Retinal pigment epithelial cell (primary cell): ENCODE measurements around the gene TMEM62.
A peak's percentile ranks its signal among the peaks of the same experiment; 100 is the strongest.

Experiments used
- DNase-seq: peaks from one replicate; pipeline ENCODE4 v3.0.0-alpha.2; 2010; ENCODE audit warnings: low read depth
- H3K4me3 ChIP-seq: 2 replicates; pipeline ENCODE4 v1.5.1; 2011; ENCODE audit warnings: mild to moderate bottlenecking, low read length, control low read depth, moderate library complexity
- CTCF ChIP-seq: conservative IDR thresholded peaks from 2 replicates; pipeline ENCODE4 v1.5.1; 2011; ENCODE audit warnings: low read depth, low read length, control low read depth, inconsistent platforms

TMEM62 gene

GRCh38 chr15:43095708-43096347 lies 37.6 kb upstream of the TMEM62 start:
- no peak for DNase-seq
- no peak for TF ChIP-seq CTCF
- H3K4me3 ChIP-seq = no peak overlapping the region

GRCh38 chr15:43096411-43096810 lies 37.0 kb upstream of the TMEM62 start:
- TF ChIP-seq CTCF = no peak
- no peak for DNase-seq
- H3K4me3 ChIP-seq = no peak overlapping the region

GRCh38 chr15:43099105-43099845 lies 34.1 kb upstream of the TMEM62 start:
- H3K4me3 ChIP-seq = no peak overlapping the region
- TF ChIP-seq CTCF = no peak

GRCh38 chr15:43100971-43101370 lies 32.4 kb upstream of the TMEM62 start:
- TF ChIP-seq CTCF = no peak
- H3K4me3 ChIP-seq = no peak overlapping the region
- DNase-seq = no peak

More at GRCh38 chr15:43099105-43099845, 34.1 kb upstream of the TMEM62 start:
- no peak for DNase-seq

- DNase-seq = no peak
- no peak overlapping the region for H3K4me3 ChIP-seq
- TF ChIP-seq CTCF = no peak
Observed at GRCh38 chr15:43102187-43102586, 31.2 kb upstream of the TMEM62 start.

GRCh38 chr15:43103907-43104306 lies 29.5 kb upstream of the TMEM62 start:
- DNase-seq = no peak
- no peak for TF ChIP-seq CTCF

GRCh38 chr15:43104426-43104825 lies 29.0 kb upstream of the TMEM62 start:
- TF ChIP-seq CTCF = no peak
- H3K4me3 ChIP-seq = peak overlapping the region; percentile 13
- no peak for DNase-seq

More at GRCh38 chr15:43103907-43104306, 29.5 kb upstream of the TMEM62 start:
- H3K4me3 ChIP-seq = no peak overlapping the region
